Erythroblast (primary cell): ENCODE results near the gene MED25.

ENCODE experiments used
- GATA1 ChIP-seq: IDR thresholded peaks from 2 replicates; pipeline ENCODE4 v1.6.1; 2011; ENCODE audit warnings: low read depth, mild to moderate bottlenecking, control low read depth, low read length, moderate library complexity
- POLR2A ChIP-seq: IDR thresholded peaks from 2 replicates; pipeline ENCODE4 v1.6.1; 2011; ENCODE audit warnings: mild to moderate bottlenecking, low read length

DNA sequence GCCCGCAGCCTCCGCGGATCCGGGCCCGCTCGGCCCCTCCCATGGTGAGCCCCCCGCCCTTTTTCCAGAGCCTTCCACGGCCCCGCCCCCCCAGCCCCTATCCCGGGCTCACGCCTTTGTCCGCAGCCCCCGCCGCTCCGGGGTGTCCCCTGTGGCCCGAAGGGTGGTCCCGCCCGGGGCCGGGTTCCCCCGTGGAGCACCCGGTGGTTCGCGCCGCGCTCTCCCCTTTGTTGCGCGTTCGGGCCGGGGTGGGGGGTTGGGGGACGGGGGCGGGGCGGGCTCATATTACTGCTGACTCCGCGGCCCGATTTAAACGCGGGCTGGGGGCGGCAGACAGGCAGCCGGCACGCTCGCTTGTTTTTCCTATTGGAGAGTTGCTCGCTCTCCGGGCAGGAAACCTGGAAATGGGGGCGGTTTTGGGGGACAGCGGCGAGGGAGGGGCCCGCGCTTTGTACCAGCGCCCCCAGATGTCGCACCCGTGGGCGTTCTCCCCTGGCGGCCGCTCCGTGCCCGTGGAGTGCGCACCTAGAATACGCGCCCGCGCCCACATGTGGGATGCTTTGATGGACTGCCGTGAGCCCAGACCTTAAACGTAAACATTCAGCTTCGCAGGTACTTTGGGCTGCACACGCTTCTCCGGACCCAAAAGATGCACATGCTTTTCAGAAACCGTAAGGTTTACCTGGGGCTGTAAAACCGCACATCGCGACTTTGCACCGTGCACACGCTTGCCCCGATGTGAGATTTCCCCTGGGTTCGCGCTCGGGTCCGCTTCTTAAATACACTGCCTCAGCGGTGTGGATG lies 33.6 kb downstream of the MED25 start:
- no peak for TF ChIP-seq POLR2A
- TF ChIP-seq GATA1, result no peak
